HepG2 (cell line): ENCODE measurements around the gene WNT3. TPM values are rescaled to one million over a fixed set of nuclear protein-coding genes. Genes with fewer than 3 reads are reported as not detected.
A peak's percentile ranks its signal among the peaks of the same experiment; 100 is the strongest.

Source experiments
- CENPX ChIP-seq: sonication (generic); formaldehyde crosslinking; IDR thresholded peaks from 2 replicates; pipeline ENCODE4 v1.9.0; 2021; ENCODE audit warnings: mild to moderate bottlenecking, missing genetic modification reagents, moderate library complexity
- IRF2 ChIP-seq: IDR thresholded peaks from 2 replicates; pipeline ENCODE4 v1.6.1; 2018; ENCODE audit warnings: missing genetic modification reagents, missing compliant biosample characterization
- ISX ChIP-seq: sonication (generic); formaldehyde crosslinking; conservative IDR thresholded peaks from 2 replicates; pipeline ENCODE4 v1.5.0; 2020; ENCODE audit warnings: missing genetic modification reagents
- KDM5B ChIP-seq: sonication (generic); formaldehyde crosslinking; IDR thresholded peaks from 2 replicates; pipeline ENCODE4 v1.4.0; 2020; ENCODE audit warnings: missing genetic modification reagents, mild to moderate bottlenecking, borderline replicate concordance
- KLF6 ChIP-seq: IDR thresholded peaks from 2 replicates; pipeline ENCODE4 v1.8.0; 2016; ENCODE audit warnings: missing biosample characterization, missing genetic modification reagents
- NR0B2 ChIP-seq: sonication (generic); formaldehyde crosslinking; IDR thresholded peaks from 2 replicates; pipeline ENCODE4 v1.4.0; 2020; ENCODE audit warnings: mild to moderate bottlenecking, missing genetic modification reagents
- PAXIP1 ChIP-seq: sonication (generic); formaldehyde crosslinking; conservative IDR thresholded peaks from 2 replicates; pipeline ENCODE4 v1.4.0; 2020; ENCODE audit warnings: mild to moderate bottlenecking, missing genetic modification reagents, moderate library complexity
- REPIN1 ChIP-seq: sonication (generic); formaldehyde crosslinking; IDR thresholded peaks from 2 replicates; pipeline ENCODE4 v1.8.0; 2022; ENCODE audit warnings: missing genetic modification reagents, low read depth, mild to moderate bottlenecking, borderline replicate concordance
- SNRNP70 ChIP-seq: fragments of 200-400 bp; formaldehyde crosslinking; IDR thresholded peaks from 2 replicates; pipeline ENCODE4 v1.6.1; 2017; ENCODE audit warnings: mild to moderate bottlenecking, low read depth, low read length, moderate library complexity
- ZBTB49 ChIP-seq: sonication (generic); formaldehyde crosslinking; IDR thresholded peaks from 2 replicates; pipeline ENCODE4 v1.4.0; 2020; ENCODE audit warnings: missing genetic modification reagents, borderline replicate concordance
- ZFP36L1 ChIP-seq: sonication (generic); formaldehyde crosslinking; IDR thresholded peaks from 2 replicates; pipeline ENCODE4 v1.8.0; 2022; ENCODE audit warnings: mild to moderate bottlenecking, missing genetic modification reagents, moderate library complexity
- ZNF512B ChIP-seq: sonication (generic); formaldehyde crosslinking; IDR thresholded peaks from 2 replicates; pipeline ENCODE4 v1.5.1; 2020; ENCODE audit warnings: missing genetic modification reagents, mild to moderate bottlenecking, borderline replicate concordance
- ZNF691 ChIP-seq: sonication (generic); formaldehyde crosslinking; IDR thresholded peaks from 2 replicates; pipeline ENCODE4 v1.4.0; 2020; ENCODE audit warnings: missing genetic modification reagents, low read depth, mild to moderate bottlenecking, borderline replicate concordance
- ZNF761 ChIP-seq: sonication (generic); formaldehyde crosslinking; conservative IDR thresholded peaks from 2 replicates; pipeline ENCODE4 v1.4.0; 2020; ENCODE audit warnings: mild to moderate bottlenecking, missing genetic modification reagents
- ZNF850 ChIP-seq: sonication (generic); formaldehyde crosslinking; conservative IDR thresholded peaks from 2 replicates; pipeline ENCODE4 v1.9.0; 2021; ENCODE audit warnings: mild to moderate bottlenecking, missing genetic modification reagents
- polyA plus RNA-seq, 8 experiments: library from polyadenylated mRNA; depleted of rRNA in 3 of 8; stranded (reverse) in 7 of 8; unstranded in 1 of 8; fragments of >200 nt; fragmentation: Illumina TruSeq in 4 of 8; extraction: Trizol in 4 of 8; gene quantifications; 2 replicates each; pipeline versions ENCODE4 v1.2.1 to v1.2.3, GENCODE V29; 2011 to 2016; ENCODE audit warnings: low read depth in 4 of 8, missing spikeins in 1 of 8, mixed read lengths in 1 of 8; ENCODE audit not compliant: insufficient read depth in 1 of 8
- total RNA-seq, 5 experiments: library from RNA; depleted of rRNA; stranded (reverse); fragments of >200 nt; fragmentation: Illumina TruSeq; extraction: Trizol; gene quantifications; 2 replicates each; pipeline ENCODE4 v1.2.3, GENCODE V29; 2016; ENCODE audit warnings: low read depth in 1 of 5
- TF ChIP-seq, protein P1 (sequence below), 2 experiments: fragments of 450-650 bp in 1 of 2; sonication (generic) in 1 of 2; formaldehyde crosslinking; IDR thresholded peaks; 2 replicates each; pipeline versions ENCODE4 v1.5.0 to v1.8.0; 2020 to 2022; ENCODE audit warnings: mild to moderate bottlenecking in 1 of 2, missing genetic modification reagents in 1 of 2

WNT3 gene
- total and polyA plus RNA-seq, 2 of the 13 experiments (the other 11 are each of a cell fraction or from before 2014, with no cell fraction given) = 8.5 to 10.3 TPM

DNA sequence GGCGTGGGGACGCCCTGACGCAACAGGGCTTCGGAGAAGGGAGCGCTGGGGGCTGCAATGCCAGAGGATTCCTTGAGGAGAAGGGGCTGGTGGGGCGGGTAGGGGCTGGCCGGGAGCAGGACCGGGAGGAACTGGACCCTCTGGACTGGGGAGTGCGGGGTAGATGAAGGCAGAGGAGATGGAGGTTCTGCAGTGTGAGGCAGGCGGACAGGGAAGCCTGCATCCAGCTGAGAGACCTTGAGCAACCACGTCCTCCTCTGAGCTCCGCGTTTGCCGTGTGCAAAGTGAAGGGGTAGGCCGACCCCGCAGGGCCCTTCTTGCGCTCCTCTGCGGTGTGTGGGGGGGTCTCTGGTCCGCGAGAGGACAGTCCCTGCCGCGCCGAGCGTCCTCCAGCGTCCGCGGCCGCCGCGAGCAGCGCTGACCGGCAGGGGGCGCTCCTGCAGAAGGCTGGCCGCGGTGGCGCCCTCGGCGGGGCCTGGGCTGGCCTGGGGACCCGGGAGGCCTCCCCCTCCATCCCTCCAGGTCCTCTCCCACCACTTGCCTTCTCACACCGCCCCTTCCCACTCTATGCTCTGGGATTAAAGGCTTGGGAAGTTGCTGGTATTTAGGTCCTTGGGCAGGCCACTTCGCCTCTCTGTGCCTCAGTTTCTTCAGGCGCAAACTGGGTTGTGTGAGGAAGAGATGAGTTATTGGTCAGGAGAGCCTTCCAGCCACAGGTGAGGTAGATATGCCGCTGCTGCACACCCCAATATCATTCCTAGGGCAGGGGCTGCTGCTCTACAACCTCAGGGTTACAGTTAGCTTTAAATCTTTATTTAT lies 23.3 kb upstream of the WNT3 start (continued):
- TF ChIP-seq PAXIP1 (CRISPR knock-in tag) (no peak), SNRNP70 (no peak), IRF2 (CRISPR knock-in tag) (0 out of 2 replicates have a peak, but pooled peaks have one; percentile 31), NR0B2 (CRISPR knock-in tag) (no peak), ISX (CRISPR knock-in tag) (no peak), KLF6 (no peak), REPIN1 (CRISPR knock-in tag) (no peak), ZNF691 (CRISPR knock-in tag) (peak; percentile 71; the same call in 1 of the 2 replicates), ZNF850 (CRISPR knock-in tag) (no peak), CENPX (CRISPR knock-in tag) (no peak), KDM5B (CRISPR knock-in tag) (peak; percentile 79), ZBTB49 (CRISPR knock-in tag) (no peak), ZNF761 (CRISPR knock-in tag) (no peak), ZFP36L1 (no peak), ZNF512B (CRISPR knock-in tag) (no peak)
- TF ChIP-seq, protein P1, sequence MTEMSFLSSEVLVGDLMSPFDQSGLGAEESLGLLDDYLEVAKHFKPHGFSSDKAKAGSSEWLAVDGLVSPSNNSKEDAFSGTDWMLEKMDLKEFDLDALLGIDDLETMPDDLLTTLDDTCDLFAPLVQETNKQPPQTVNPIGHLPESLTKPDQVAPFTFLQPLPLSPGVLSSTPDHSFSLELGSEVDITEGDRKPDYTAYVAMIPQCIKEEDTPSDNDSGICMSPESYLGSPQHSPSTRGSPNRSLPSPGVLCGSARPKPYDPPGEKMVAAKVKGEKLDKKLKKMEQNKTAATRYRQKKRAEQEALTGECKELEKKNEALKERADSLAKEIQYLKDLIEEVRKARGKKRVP (CRISPR knock-in tag; IDR thresholded peaks at IDR 0.05) = no peak
